Heart left ventricle (tissue), 13 donors: ENCODE results near the gene IRF2.

ENCODE experiments used
- CTCF ChIP-seq, 12 donors: fragments of 200-600 bp; sonication (generic) in 4 of 12; IDR thresholded peaks; one replicate each; pipeline versions ENCODE4 v1.5.0 to v1.8.0; 2018 to 2022; ENCODE audit warnings: antibody characterized with exemption in 12 of 12, mild to moderate bottlenecking in 5 of 12
- POLR2A ChIP-seq, 2 donors: fragments of 450-650 bp; IDR thresholded peaks; one replicate each; pipeline ENCODE4 v1.6.1; 2017; ENCODE audit warnings: antibody characterized with exemption in 2 of 2, mild to moderate bottlenecking in 2 of 2, moderate library complexity in 2 of 2
- donor health status: ischemic (EF 13 %, LVEDD 7.1; RV severe dilation, severe dysfunction).
- donor health status: DM: no; HTN: yes; CAD: no.
- donor health status: DM: no; HTN: no; CAD: no.
- donor health status: ischemic (EF 25% LVEDD 6.9; RV normal size, moderate dysfunction).
- donor health status: ischemic (EF 25% LVEDD 5.7; RV mildly dilated, moderate dysfunction).
- donor health status: ischemic (EF 35%, LVEDD 5.7; RV mildly dilated, moderate dysfunction).
- donor health status: nonischemic (EF 11% LVEDD 7.7; RV severe dilation, severe dysfunction).
- donor health status: DM: yes; HTN: yes; CAD: no.
- donor health status: PGD.
- donor health status: ischemic (EF 29% LVEDD 5.4; RV normal size, mild dysfunction).
- donor health status: nonischemic (EF 23%, LVEDD 6.1; RV moderate dilation, normal function).

- TF ChIP-seq POLR2A (IDR thresholded peaks at IDR 0.05) (no peak), CTCF (IDR thresholded peaks at IDR 0.05) (no peak)
These were observed 73.5 kb downstream of the IRF2 start for GRCh38 chr4:184400891-184401290.
